ENCODE data around the gene DSC2. TPM values are rescaled to one million over a fixed set of nuclear protein-coding genes. Genes with fewer than 3 reads are reported as not detected.
"Not testable (repeated sequence)": the region's sequence is repeated elsewhere in the genome, so short reads cannot be mapped to it uniquely, and the experiment has no call there.

Gene DSC2
- total RNA-seq = not detected in 2 replicates

DNA sequence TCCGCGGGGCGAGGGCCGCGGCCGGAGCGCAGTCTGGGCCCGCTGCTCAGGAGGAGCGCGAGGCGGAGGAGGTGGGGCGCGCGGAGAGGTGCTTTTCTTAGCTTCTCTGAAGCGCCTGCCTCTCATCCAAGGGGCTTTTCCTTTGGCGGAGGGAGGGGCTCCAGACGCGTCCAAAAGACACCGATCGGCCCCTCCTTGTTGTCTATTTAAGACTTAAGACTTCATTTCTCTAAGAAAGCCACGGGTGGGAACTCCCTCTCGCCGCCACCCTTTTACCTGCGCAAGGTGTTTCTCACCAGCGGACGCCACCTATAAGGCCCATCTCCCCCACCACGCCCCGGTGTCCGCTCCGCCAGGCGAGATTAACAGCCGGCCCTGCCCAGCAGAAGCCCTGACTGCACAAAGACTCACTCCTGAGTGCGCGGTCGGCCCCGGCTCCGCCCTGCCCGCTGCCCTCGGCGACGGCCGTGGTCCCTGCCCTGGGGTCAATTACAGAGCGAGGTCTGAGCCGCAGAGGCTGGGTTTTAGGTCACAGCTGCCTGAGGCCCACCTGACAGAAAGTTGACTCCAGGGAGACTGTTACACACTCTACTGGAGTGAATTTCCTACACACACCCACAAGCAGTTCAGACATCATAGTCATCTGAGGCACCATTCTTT is at the start of gene DSC2:
TSS of gene DSC2 (minus strand) at position 397 of the 660 bp plus-strand sequence. CDS start 450 bp downstream, outside the sequence.
- H3K9me3 Mint-ChIP-seq = no peaks in the 10 kb centered on the region
- H3K36me3 Mint-ChIP-seq (ENCODE audit: low read depth) = no peaks in the 10 kb centered on the region
- no peak for DNase-seq (ENCODE audit: low spot score)
- H3K27me3 Mint-ChIP-seq (ENCODE audit: low read depth) = peaks cover 23% of the 10 kb centered on the region
- H3K4me1 Mint-ChIP-seq (ENCODE audit: low read depth) = no peaks in the 10 kb centered on the region
- no peak within 1 kb of the TSS for H3K4me3 Mint-ChIP-seq (ENCODE audit: low read depth)
- intact Hi-C loops (cut with micrococcal nuclease) = no loop called here
- no peak within 1 kb of the TSS for H3K27ac Mint-ChIP-seq

DNA sequence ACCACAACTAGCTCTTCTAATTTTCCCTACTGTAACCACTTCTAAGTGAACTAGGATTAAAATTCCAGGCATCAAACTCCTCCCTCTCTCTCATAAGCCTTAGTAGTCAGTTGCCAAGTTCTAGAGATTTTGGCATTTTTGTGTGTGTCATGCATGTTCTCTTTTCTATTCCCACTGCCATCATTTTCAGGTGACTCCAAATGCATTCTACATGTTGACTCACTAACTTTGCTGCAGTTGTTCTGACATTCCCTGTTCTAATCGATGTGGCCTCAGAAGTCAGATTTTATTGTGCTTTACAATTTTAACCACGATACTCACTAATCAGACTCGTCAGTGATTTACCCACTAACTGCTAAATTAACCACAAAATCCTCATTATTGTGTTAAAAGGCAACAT is 47.1 kb upstream of the DSC2 start:
- Mint-ChIP-seq H3K36me3 (ENCODE audit: low read depth) (no peaks in the 10 kb centered on the region), H3K4me3 (ENCODE audit: low read depth) (no peak overlapping the region), H3K9me3 (peaks cover 4% of the 10 kb centered on the region), H3K4me1 (ENCODE audit: low read depth) (no peaks in the 10 kb centered on the region), H3K27me3 (ENCODE audit: low read depth) (no peaks in the 10 kb centered on the region), H3K27ac (no peak overlapping the region)
- no peak for DNase-seq (ENCODE audit: low spot score)
- intact Hi-C loops (cut with micrococcal nuclease) = no loop called here

DNA sequence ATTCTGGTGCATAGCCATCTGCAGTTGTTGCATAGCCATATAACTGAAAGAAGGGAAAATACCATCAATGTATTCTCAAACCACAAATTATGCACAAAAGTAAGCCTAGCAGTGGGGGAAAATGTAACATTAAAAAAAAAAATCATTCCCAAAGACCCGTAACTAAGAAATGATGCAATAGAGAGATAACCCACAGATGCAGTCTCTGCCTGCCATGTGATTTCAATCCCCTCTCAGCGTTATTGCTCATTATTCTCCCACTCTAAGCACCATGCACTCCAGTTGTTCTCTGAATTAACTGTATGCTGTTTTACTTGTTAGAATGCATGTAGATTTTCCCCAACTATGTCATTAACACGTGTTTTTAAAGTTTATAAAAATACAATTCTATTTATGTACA is 46.4 kb upstream of the DSC2 start:
- no peaks in the 10 kb centered on the region for H3K27me3 Mint-ChIP-seq (ENCODE audit: low read depth)
- H3K27ac Mint-ChIP-seq = no peak overlapping the region
- peaks cover 1% of the 10 kb centered on the region for H3K9me3 Mint-ChIP-seq
- no peak overlapping the region for H3K4me3 Mint-ChIP-seq (ENCODE audit: low read depth)
- DNase-seq (ENCODE audit: low spot score) = no peak
- no peaks in the 10 kb centered on the region for H3K4me1 Mint-ChIP-seq (ENCODE audit: low read depth)
- H3K36me3 Mint-ChIP-seq (ENCODE audit: low read depth) = no peaks in the 10 kb centered on the region
- intact Hi-C loops (cut with micrococcal nuclease) = no loop called here

DNA sequence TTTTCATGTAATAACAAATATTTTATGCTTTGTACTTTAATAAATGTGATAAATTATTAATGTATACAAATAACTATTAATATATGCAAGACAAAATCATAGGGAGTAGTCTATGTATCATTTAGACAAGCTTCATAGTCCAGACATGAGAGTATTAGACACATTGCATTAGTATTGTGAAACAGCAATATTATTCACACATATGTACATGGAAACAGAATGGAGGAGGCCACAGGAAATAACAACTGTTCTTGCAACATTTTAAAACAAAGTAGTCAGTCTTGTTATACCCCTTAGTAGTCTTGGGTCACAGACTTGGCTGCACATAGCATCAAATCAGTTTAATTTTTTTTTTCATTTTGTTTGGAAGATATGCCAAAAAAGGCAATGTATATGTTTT is 44.6 kb upstream of the DSC2 start:
- H3K27ac Mint-ChIP-seq = no peak overlapping the region
- intact Hi-C loops (cut with micrococcal nuclease) = no loop called here
- H3K27me3 Mint-ChIP-seq (ENCODE audit: low read depth) = no peaks in the 10 kb centered on the region
- H3K4me1 Mint-ChIP-seq (ENCODE audit: low read depth) = no peaks in the 10 kb centered on the region
- no peak for DNase-seq (ENCODE audit: low spot score)
- no peaks in the 10 kb centered on the region for H3K9me3 Mint-ChIP-seq
- no peak overlapping the region for H3K4me3 Mint-ChIP-seq (ENCODE audit: low read depth)
- no peaks in the 10 kb centered on the region for H3K36me3 Mint-ChIP-seq (ENCODE audit: low read depth)

DNA sequence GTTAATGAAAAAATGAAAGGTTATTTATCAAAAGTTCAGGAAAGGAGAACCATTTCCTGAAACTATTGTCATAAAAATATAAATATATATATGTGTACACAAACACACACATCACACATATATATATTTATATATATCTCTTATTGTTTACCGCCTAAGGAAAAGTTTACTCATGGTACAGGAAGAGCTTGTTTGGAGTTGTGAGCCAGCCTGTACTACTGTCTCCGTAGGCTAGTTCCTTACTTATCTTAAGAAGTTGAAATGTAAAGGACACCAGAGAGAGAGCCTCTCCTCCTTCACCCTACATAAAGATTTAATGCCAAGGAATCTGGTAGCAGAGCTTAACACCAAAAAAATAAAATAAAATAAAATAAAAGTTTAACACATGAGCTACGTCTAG is 40.8 kb upstream of the DSC2 start:
- no peak for DNase-seq (ENCODE audit: low spot score)
- H3K4me1 Mint-ChIP-seq (ENCODE audit: low read depth) = no peaks in the 10 kb centered on the region
- no peak overlapping the region for H3K4me3 Mint-ChIP-seq (ENCODE audit: low read depth)
- intact Hi-C loops (cut with micrococcal nuclease) = no loop called here
- H3K27ac Mint-ChIP-seq = no peak overlapping the region
- no peaks in the 10 kb centered on the region for H3K9me3 Mint-ChIP-seq
- H3K36me3 Mint-ChIP-seq (ENCODE audit: low read depth) = no peaks in the 10 kb centered on the region
- no peaks in the 10 kb centered on the region for H3K27me3 Mint-ChIP-seq (ENCODE audit: low read depth)

DNA sequence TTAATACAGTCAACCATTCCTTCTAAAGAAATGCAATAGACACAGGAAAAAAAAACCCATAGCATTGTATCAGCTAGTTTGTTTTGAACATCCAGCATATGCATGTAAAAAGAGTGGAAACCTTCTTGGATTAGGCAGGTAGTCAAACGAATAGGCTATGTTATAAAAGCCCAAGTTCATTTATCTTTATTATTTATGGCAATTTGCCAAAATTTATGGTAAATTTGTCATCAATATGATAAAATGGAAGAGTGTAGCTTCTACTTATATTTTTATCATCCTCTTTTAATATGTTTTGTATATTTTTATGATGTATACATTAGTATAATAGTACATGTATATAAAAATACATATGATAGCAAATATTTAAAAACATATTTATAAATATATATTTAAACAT is 36.5 kb upstream of the DSC2 start:
- intact Hi-C loops (cut with micrococcal nuclease) = no loop called here
- peaks cover 5% of the 10 kb centered on the region for H3K9me3 Mint-ChIP-seq
- H3K27me3 Mint-ChIP-seq (ENCODE audit: low read depth) = no peaks in the 10 kb centered on the region
- H3K4me1 Mint-ChIP-seq (ENCODE audit: low read depth) = no peaks in the 10 kb centered on the region
- H3K4me3 Mint-ChIP-seq (ENCODE audit: low read depth) = no peak overlapping the region
- H3K36me3 Mint-ChIP-seq (ENCODE audit: low read depth) = no peaks in the 10 kb centered on the region
- no peak overlapping the region for H3K27ac Mint-ChIP-seq
- no peak for DNase-seq (ENCODE audit: low spot score)

DNA sequence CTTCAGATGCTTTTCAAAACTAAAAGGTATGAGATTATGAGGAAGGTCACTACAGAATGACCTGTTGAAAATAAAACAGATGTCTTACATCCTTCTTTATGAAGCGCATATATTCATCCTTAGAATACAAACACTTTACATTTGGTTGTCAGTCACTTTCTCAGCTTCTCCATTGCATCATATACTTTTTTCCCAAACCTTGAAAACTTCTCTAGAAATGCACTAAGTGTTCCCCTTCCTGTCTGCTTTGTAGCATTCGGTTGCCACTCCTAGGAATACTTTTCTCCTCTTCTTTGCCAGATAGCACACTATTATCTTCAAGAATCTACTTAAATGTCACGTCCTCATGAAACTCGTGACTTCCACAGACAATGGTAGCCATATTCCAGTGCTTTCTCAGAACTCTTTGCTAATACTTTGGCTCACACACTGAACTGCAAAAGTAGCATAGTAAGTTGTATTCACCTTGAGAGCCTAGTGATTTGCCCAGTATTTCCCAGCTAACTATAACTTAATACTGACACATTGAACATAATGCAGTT is 32.8 kb upstream of the DSC2 start:
- no peak for DNase-seq (ENCODE audit: low spot score)
- no peaks in the 10 kb centered on the region for H3K27me3 Mint-ChIP-seq (ENCODE audit: low read depth)
- no peaks in the 10 kb centered on the region for H3K36me3 Mint-ChIP-seq (ENCODE audit: low read depth)
- intact Hi-C loops (cut with micrococcal nuclease) = no loop called here
- no peaks in the 10 kb centered on the region for H3K4me1 Mint-ChIP-seq (ENCODE audit: low read depth)
- peaks cover 5% of the 10 kb centered on the region for H3K9me3 Mint-ChIP-seq
- H3K4me3 Mint-ChIP-seq (ENCODE audit: low read depth) = no peak overlapping the region
- H3K27ac Mint-ChIP-seq = no peak overlapping the region

DNA sequence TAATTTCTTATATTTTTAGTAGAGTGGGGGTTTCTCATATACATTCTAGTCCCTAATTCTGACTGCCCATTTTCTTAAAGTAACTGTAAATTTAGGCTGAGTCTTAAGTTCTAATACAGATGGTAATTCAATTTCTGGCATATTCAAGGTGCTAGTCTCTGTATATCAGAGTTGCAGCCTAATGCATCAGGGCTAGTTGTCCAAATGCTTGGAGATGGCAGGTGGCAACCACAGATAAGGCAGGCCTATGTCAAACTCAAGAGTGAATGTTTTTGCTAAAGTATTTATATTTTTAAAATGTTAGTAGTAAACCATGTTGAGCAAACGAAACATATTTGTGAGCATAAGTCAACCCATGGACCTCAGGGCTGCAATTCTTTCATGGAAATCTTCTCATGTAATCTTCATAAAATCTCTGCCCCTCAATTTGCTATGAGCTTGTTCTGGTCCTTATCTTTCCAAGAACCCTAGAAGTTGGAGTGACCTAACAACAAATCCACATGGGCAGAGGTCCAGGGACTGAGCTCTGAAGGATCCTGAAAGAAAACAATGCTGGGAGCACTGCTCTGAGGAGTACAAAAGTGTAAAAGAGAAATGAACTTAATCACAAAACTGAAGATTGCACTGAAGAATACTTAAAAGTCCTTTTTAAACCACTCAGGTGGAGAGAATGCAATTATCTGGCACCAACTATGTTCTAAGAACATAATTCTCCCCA is 27.3 kb upstream of the DSC2 start:
- Mint-ChIP-seq H3K4me3 (ENCODE audit: low read depth) (no peak overlapping the region), H3K27ac (no peak overlapping the region), H3K27me3 (ENCODE audit: low read depth) (no peaks in the 10 kb centered on the region), H3K9me3 (peaks cover 4% of the 10 kb centered on the region), H3K4me1 (ENCODE audit: low read depth) (no peaks in the 10 kb centered on the region), H3K36me3 (ENCODE audit: low read depth) (no peaks in the 10 kb centered on the region)
- DNase-seq (ENCODE audit: low spot score) = no peak
- intact Hi-C loops (cut with micrococcal nuclease) = no loop called here

DNA sequence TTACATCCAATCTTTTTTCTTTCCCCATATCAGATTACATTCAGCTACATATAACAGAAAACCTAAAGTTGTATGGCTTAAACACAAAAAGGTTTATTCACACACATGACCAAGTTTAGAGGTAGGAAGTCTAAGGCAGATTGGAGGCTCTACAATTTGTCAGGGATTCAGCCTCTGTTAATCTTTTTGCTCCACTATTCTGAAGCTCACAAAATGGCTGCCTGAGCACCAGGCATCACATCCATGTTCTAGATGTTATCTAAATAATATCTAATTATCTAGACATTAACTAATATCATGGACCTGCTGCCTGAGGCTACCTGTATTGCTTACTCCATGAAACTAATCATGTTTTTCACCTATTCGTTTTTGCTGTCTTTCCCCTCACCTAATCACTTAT is 23.7 kb upstream of the DSC2 start:
- no peak overlapping the region for H3K4me3 Mint-ChIP-seq (ENCODE audit: low read depth)
- no peak for DNase-seq (ENCODE audit: low spot score)
- intact Hi-C loops (cut with micrococcal nuclease) = no loop called here
- H3K27me3 Mint-ChIP-seq (ENCODE audit: low read depth) = no peaks in the 10 kb centered on the region
- H3K27ac Mint-ChIP-seq = no peak overlapping the region
- no peaks in the 10 kb centered on the region for H3K36me3 Mint-ChIP-seq (ENCODE audit: low read depth)
- H3K9me3 Mint-ChIP-seq = peaks cover 12% of the 10 kb centered on the region
- H3K4me1 Mint-ChIP-seq (ENCODE audit: low read depth) = no peaks in the 10 kb centered on the region

DNA sequence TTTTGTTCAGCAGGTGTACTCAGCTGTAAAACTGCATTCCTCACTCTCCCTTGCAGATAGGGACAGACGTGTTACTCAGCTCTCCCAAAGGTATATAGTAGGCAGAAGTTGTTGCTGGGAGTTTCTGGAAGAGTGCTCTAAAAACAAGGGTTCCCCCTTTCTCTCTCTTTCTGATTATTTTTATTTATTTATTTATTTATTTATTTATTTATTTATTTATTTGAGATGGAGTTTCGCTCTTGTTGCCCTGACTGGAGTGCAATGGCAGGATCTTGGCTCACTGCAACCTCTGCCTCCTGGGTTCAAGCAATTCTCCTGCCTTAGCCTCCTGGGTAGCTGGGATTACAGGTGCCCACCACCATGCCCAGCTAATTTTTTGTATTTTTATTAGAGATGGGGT is 20.9 kb upstream of the DSC2 start:
- H3K4me3 Mint-ChIP-seq (ENCODE audit: low read depth); H3K4me1 Mint-ChIP-seq (ENCODE audit: low read depth); DNase-seq (ENCODE audit: low spot score); intact Hi-C loops (cut with micrococcal nuclease); H3K36me3 Mint-ChIP-seq (ENCODE audit: low read depth); H3K27ac Mint-ChIP-seq; H3K27me3 Mint-ChIP-seq (ENCODE audit: low read depth): not testable (repeated sequence)
- peaks cover 12% of the 10 kb centered on the region for H3K9me3 Mint-ChIP-seq

DNA sequence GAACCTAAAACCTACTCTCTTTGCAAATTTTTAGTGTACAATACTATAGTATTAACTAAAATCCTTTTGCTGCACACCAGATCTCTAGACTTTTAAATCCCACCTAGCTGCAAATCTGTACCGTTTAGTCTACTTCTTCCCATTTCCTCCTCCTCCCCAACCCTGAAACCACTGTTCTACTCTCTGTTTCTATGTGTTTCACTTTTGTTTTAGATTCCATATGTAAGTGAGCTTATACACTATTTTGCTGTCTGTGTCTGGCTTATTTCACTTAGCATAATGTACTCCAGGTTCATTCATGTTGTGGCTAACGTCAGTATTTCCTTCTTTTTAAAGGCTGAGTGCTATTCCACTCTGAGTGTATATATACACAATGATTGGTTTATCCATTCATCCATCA is 18.4 kb upstream of the DSC2 start:
- intact Hi-C loops (cut with micrococcal nuclease) = no loop called here
- no peak for DNase-seq (ENCODE audit: low spot score)
- peaks cover 9% of the 10 kb centered on the region for H3K9me3 Mint-ChIP-seq
- no peaks in the 10 kb centered on the region for H3K27me3 Mint-ChIP-seq (ENCODE audit: low read depth)
- no peak overlapping the region for H3K4me3 Mint-ChIP-seq (ENCODE audit: low read depth)
- no peaks in the 10 kb centered on the region for H3K36me3 Mint-ChIP-seq (ENCODE audit: low read depth)
- H3K27ac Mint-ChIP-seq = no peak overlapping the region
- no peaks in the 10 kb centered on the region for H3K4me1 Mint-ChIP-seq (ENCODE audit: low read depth)

DNA sequence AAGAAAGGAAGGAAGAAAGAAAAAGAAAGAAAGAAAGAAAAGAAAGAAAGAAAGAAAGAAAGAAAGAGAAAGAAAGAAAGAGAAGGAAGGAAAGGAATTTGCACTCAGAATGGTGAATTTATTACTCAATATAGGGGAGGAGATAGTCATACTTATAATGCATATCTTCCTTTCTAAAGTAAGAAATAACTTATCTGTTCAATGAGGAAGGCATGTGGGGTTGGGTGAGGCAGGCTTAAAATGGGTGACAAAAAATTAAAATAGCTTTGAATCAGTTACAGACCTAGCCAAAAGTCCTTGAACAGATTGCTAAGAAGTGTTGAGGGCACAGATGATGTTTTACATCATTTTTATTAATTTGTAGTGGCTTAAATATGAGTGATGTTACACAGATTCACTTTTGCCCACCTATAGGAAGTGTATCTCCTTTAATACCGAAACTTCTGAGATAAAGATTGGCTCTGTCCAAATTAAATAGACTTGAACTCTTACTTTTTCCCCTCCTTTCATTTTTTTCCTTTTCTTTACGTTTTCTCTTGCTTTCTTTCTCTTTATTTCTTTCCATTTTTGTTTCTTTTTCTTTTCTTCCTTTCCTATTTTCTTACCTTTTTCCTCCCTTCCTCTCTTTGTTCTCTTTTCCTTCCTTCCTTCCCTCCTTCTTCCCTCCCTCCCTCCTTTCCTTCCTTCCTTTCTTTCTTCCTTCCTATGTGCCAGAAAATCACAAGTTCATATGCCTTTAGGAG is 14.8 kb upstream of the DSC2 start:
- no peak overlapping the region for H3K27ac Mint-ChIP-seq
- H3K4me3 Mint-ChIP-seq (ENCODE audit: low read depth) = no peak overlapping the region
- H3K4me1 Mint-ChIP-seq (ENCODE audit: low read depth) = no peaks in the 10 kb centered on the region
- H3K36me3 Mint-ChIP-seq (ENCODE audit: low read depth) = no peaks in the 10 kb centered on the region
- H3K9me3 Mint-ChIP-seq = peaks cover 4% of the 10 kb centered on the region
- H3K27me3 Mint-ChIP-seq (ENCODE audit: low read depth) = no peaks in the 10 kb centered on the region
- intact Hi-C loops (cut with micrococcal nuclease) = no loop called here
- DNase-seq (ENCODE audit: low spot score) = no peak

DNA sequence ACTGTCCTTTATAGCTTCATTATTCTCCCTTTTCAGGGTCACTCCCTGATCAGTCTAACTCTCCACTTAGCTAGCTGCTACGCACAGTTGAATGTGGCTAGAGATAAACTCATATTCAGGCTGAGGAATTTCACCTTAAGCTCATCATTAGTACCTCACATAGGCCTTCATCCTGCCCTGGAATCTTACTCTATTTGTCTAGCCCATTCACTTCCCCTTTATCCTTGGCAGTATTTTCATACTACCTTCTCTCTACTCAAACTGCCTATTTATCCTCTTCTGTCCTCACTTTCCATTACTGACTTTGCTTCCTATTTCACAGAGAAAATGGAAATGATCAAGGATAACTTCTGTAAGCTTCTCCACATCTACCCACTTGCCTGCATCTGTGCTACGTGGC is 10.6 kb upstream of the DSC2 start:
- Mint-ChIP-seq H3K27me3 (ENCODE audit: low read depth) (no peaks in the 10 kb centered on the region), H3K4me1 (ENCODE audit: low read depth) (no peaks in the 10 kb centered on the region), H3K4me3 (ENCODE audit: low read depth) (no peak overlapping the region), H3K36me3 (ENCODE audit: low read depth) (no peaks in the 10 kb centered on the region), H3K9me3 (no peaks in the 10 kb centered on the region), H3K27ac (no peak overlapping the region)
- intact Hi-C loops (cut with micrococcal nuclease) = no loop called here
- no peak for DNase-seq (ENCODE audit: low spot score)
